HTERT RPE-1 (cell line): ENCODE data around the gene LRIT3.
"Not testable (repeated sequence)": the region's sequence is repeated elsewhere in the genome, so short reads cannot be mapped to it uniquely, and the experiment has no call there.

ENCODE experiments used
- in situ Hi-C: fragments of 300-500 bp; cut with MboI; formaldehyde crosslinking; loops from 4 replicates; pipeline ENCODE4 v1.14.3; 2020; ENCODE audit warnings: low sequenced_read_pairs

LRIT3 gene

DNA sequence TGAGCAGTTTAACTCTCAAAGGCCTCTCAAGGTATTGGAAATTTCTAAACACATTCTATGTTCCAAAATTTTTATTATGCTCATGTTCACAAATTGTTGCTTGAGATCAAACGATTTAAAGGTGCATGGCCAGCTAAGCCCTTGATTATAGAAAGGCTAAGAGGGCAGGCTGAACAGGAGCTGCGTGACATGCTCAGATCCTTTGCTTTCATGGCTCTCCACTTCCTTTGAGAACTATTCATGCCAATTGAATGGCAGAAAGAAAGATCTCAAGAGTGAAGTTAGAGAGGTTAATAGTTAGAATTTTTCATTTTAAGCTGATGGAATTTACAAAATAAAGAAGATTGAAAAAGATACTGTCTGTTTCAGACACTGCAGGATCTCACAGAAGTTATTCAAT is 594 bp downstream of the LRIT3 start:
- in situ Hi-C loops = no loop called here

DNA sequence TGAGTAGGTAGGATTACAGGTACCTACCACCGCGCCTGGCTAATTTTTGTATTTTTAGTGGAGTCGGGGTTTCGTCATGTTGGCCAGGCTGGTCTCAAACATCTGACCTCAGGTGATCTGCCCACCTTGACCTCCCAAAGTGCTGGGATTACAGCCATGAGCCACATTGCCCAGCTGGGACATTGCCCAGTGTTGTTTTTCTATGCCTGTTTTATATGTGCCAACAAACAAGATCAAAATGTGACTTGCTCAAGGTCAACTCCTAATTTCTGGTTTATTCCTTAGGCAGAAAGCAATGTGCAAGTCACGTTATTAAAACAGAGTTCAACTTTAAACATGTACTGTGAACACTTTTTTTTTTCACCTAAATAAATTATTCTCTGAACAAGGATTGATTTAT is 2.7 kb downstream of the LRIT3 start:
- in situ Hi-C loops = no loop called here

DNA sequence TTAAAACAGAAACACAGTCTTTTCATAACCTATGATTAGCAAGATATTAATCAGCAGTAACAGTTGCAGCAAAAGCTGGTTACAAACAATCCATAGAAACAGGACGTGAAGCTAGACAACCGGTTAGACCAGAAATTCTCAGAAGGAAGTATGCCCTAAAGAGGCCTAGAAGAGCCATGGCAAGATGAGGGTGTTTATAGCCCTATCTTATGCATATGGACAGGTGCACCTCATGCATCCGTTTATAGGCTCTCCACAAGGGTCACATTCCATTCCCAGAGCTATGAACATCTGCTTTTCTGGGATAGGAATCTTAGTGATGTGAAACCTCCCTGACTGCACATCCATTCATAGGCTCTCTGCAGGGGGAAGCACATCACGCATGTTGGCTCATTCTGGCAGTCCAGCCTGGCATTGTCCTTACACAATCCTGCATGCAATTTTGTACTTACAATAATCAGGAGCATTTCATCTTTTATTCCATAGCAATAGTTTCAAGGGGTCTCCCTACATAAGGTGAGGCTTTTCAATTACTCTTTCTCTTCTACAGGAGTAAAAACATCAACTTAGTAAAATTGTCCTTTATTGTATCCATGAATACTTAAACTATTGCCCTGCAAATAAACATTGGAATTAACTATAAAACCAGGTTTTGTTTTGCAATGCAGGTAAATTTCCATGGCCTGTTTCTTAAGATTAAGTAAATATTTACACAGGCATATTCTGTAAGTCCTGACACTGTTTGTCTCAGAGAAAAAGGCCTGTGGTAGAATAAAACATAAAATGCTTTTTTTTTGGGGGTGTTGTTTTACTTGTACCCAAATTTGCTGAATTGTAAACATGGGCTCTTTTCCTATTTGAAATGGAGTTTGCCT is 11.8 kb downstream of the LRIT3 start:
- in situ Hi-C loops = not testable (repeated sequence)

GRCh38 chr4:109861271-109861670 is 13.4 kb downstream of the LRIT3 start:
- in situ Hi-C loops = no loop called here

DNA sequence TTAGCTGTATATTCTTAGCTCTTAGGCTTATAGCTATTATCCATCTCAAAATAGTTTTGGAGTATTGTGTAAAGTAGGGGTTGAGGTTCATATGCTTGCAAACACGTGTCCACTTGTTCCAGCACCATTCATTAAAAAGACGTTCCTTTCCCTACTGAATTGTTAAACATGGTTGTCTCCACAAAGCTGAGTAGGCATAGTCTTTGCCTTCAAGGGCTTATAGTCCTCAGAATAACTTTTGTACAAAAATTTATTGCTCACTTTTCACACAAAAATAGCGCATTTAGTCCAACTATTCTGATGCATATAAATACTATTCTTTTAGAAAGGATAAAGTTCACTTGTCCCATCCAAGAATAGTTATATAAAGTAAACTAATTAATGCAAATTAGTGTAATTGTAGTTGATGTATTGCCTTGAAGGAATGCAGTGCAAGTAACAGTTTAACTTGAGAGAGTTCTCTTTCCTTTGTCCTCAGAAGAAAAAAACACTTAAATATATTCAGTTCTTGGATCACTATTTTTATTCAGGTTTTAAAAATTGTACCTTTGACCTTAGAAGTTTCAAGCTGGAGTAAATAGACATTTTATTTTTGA is 14.1 kb downstream of the LRIT3 start:
- in situ Hi-C loops = no loop called here

DNA sequence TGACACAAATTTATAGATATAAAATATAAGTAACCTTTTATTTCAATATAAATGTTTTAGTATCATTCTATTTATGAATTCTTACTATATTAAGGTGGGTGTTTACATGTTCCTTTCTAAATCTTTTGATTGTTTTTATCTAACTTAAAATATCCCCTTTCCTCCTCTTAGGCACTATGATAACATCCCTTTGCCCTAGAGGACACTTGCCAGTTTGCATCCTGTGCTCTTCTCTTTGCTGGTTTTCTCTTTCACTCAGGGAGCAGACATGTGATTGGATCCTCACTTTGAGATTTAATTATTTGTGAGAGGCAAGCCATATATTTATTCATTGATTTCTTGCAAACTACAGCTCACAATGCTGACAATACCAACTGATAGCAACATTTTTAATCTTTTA is 16.2 kb downstream of the LRIT3 start:
- in situ Hi-C loops = no loop called here

GRCh38 chr4:109870061-109870460 is 22.2 kb downstream of the LRIT3 start:
- in situ Hi-C loops = no loop called here

GRCh38 chr4:109872065-109872464 is 24.2 kb downstream of the LRIT3 start:
- in situ Hi-C loops = no loop called here

GRCh38 chr4:109872950-109873656 is 25.2 kb downstream of the LRIT3 start:
- in situ Hi-C loops = no loop called here

DNA sequence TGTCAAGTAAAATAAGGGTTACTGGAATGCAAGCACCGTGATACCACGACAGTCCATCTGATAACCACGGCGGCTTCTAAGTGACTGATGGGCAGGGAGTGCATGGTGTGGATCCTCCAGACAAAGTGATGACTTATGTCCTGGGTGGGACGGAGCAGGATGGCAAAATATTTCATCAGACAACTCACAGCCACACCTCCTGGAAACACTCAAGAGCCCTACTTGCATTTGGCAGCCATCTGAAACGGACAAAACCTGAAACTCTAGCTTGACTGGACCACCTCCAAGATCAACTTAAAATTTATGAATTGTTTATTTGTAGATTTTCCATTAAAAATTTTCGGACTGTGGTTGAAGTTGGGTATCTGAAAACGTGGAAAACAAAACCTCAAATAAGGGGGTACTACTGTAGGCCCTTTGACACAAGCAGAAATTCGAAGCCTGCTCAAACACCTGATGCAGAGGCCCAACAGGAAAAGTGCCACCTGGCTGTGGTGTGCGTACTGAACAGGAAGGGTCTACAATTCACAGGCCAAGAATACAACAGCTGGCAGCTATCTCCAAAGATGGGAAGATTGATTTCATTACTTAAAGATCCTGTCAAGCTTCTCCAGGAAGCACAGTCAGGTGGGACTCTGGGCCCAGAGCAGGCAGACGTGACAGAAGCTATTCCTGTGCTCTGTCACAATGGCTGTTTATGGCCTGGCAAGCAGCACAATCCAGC is 26.0 kb downstream of the LRIT3 start:
- in situ Hi-C loops = no loop called here

DNA sequence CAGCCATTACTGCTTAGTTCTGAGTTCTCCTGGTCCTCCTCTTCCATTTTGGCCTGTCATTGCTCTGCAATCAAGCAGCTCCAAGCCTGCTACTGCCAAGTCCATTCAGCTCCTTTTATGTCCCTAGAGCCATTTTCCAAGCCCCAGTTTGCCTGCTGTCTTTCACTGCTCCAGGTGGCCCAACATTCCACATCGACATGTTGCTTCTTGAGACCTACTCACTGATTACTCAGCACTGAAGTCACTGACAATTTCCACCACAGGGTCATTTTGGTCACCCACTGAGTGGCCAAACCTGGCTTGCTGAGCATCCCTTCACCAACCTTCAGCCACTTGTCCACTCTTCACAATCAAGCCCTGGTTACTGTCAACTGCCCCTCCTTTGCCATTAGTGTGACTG is 27.2 kb downstream of the LRIT3 start:
- in situ Hi-C loops = no loop called here

DNA sequence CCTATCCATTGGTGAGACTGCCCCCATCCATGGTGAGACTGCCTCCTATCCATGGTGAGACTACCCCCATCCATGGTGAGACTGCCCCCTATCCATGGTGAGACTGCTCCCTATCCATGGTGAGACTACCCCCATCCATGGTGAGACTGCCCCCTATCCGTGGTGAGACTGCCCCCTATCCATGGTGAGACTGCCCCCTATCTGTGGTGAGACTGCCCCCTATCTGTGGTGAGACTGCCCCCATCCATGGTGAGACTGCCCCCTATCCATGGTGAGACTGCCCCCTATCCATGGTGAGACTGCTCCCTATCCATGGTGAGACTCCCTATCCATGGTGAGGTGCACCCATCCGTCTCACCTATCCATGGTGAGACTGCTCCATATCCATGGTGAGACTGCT is 27.6 kb downstream of the LRIT3 start:
- in situ Hi-C loops = not testable (repeated sequence)

DNA sequence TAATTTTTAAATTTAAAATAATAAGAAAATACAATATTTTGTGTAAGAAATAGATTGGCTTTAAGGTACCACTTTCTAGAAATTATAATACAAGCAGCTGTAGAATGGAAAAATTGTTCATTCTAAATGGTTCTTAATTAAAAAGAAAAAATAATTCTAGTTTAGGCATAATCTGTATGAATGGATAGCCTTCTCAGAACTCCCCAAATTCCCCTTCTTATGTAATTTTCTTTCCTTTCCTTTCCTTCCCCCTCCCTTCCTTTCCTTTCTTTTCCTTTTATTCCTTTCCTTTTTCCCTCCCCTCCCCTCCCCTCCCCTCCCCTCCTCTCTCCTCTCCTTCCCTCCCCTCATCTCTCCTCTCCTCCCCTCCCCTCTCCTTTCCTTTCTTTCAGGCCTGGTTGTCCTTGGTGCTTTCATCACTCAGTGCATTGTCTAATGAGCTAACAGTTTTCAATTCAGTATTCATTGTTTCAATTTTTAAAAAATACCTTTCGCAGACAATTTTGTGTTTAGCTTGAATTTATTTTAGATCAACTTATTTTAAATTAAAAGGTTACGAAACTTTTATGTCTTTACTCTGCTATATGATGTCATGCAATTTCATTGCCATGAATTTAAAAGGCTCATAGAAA is 28.8 kb downstream of the LRIT3 start:
- in situ Hi-C loops = no loop called here

DNA sequence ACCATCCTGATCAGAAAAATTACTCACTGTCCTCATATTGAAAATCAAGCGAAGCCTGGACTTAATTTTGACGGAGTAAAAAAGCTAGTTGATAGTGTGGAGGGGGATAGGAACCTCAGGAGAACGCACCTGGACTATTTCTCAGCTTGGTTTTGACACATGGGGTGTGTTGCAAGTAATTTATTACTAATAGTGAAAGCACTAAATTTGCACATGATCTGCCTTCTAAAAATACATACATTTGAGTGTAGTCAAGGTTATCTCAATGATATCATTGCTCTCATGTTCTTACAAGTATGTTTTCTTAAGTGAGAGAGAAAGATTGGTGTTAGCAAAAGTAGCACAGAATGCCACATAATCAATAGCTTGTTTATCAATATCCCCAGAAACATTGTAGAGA is 29.5 kb downstream of the LRIT3 start:
- in situ Hi-C loops = no loop called here

- in situ Hi-C loops = no loop called here
Measured at GRCh38 chr4:109878355-109878754, 30.4 kb downstream of the LRIT3 start.

DNA sequence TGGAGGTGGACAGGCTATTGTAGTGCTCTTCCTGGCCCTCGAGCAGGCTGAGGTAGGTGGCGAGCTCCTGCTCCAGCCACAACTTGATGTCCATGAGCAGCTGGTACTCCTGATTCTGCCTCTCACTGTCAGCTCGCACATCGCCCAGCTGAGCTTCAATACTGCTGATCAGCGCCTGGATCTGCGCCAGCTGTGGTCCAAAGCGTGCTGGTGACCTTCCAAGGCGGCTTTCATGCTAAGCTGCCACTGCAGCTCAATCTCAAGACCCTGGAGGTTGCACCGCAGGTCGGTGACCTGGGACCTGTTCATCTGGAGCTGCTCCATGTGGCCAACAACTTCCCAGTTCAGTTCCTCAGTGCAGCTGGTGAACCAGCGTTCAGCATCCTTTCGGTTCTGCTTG is 31.2 kb downstream of the LRIT3 start:
- in situ Hi-C loops = no loop called here

- in situ Hi-C loops = no loop called here
Measured at GRCh38 chr4:109879636-109880314, 31.9 kb downstream of the LRIT3 start.

GRCh38 chr4:109886303-109886702 is 38.4 kb downstream of the LRIT3 start:
- in situ Hi-C loops = no loop called here

GRCh38 chr4:109887071-109887470 is 39.2 kb downstream of the LRIT3 start:
- in situ Hi-C loops = no loop called here

DNA sequence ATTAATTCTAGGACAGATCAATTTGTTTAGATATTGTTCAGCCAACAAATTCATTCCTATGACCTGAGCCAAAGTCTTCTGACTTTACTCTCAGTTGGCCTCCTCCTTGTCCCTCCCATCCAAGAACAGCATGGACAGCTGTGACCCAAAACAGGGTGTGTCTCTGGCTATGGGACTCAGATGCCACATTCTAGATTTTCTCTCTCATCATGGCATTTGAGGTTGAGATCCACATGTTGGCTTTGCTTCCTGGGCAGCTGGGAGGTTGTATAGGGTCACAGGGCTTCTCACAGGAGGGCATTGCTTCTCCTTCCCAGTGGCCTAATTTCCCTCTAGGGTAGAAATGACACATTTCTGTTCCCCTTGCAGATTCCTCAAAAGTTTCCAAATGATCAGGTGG is 42.2 kb downstream of the LRIT3 start:
- in situ Hi-C loops = no loop called here
